Effector memory CD4-positive, alpha-beta T cell (primary cell): ENCODE data around the gene ROR2.
"Not testable (repeated sequence)": the region's sequence is repeated elsewhere in the genome, so short reads cannot be mapped to it uniquely, and the experiment has no call there.

Experiments used
- DNase-seq, 3 donors: peaks; one replicate each; pipeline ENCODE4 v3.0.0-alpha.2; 2020
- H3K27ac ChIP-seq: 2 replicates; pipeline ENCODE4 v1.7.0; 2013; ENCODE audit warnings: mild to moderate bottlenecking, low read length, moderate library complexity; ENCODE audit not compliant: insufficient read depth, poor library complexity, severe bottlenecking
- H3K27me3 ChIP-seq: replicated peaks from 2 replicates; pipeline ENCODE4 v1.7.0; 2013; ENCODE audit warnings: mild to moderate bottlenecking, low read length; ENCODE audit not compliant: insufficient read depth, control insufficient read depth, poor library complexity, severe bottlenecking
- H3K36me3 ChIP-seq: 2 replicates; pipeline ENCODE4 v1.7.0; 2013; ENCODE audit warnings: mild to moderate bottlenecking, low read length, moderate library complexity; ENCODE audit not compliant: control insufficient read depth, insufficient read depth
- H3K4me1 ChIP-seq: 2 replicates; pipeline ENCODE4 v1.7.0; 2013; ENCODE audit warnings: low read length, mild to moderate bottlenecking; ENCODE audit not compliant: control insufficient read depth, insufficient read depth, poor library complexity, severe bottlenecking
- H3K4me3 ChIP-seq: 2 replicates; pipeline ENCODE4 v1.7.0; 2013; ENCODE audit warnings: low read length, low read depth, mild to moderate bottlenecking; ENCODE audit not compliant: insufficient read depth, poor library complexity, severe bottlenecking
- H3K9me3 ChIP-seq: 2 replicates; pipeline ENCODE4 v1.7.0; 2013; ENCODE audit warnings: mild to moderate bottlenecking, low read length, moderate library complexity; ENCODE audit not compliant: control insufficient read depth

ROR2 gene

DNA sequence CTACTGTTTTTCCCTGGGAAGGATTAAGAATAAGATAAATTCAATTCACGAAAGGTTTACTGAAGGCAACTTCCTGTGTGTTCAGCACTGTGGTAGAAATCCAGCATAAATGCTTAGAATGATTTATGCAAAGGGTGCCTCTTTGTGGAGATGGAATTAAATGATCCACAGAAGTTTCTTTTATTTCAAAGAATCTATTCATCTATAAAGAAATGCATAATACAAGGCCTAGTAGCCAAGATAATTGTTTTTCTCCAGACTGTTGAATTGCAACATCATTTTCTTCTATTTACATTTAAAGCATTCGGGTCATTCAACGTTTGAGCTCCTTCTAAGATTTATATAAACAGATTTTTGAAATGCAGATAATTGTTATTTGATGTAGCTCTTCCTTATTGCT, 387.6 kb downstream of the ROR2 start:
- Histone ChIP-seq H3K9me3 (no peaks in the 10 kb centered on the region), H3K4me3 (no peak overlapping the region), H3K4me1 (no peaks in the 10 kb centered on the region), H3K36me3 (no peaks in the 10 kb centered on the region), H3K27me3 (peaks cover 4% of the 10 kb centered on the region), H3K27ac (no peak overlapping the region)
- no peak for DNase-seq

DNA sequence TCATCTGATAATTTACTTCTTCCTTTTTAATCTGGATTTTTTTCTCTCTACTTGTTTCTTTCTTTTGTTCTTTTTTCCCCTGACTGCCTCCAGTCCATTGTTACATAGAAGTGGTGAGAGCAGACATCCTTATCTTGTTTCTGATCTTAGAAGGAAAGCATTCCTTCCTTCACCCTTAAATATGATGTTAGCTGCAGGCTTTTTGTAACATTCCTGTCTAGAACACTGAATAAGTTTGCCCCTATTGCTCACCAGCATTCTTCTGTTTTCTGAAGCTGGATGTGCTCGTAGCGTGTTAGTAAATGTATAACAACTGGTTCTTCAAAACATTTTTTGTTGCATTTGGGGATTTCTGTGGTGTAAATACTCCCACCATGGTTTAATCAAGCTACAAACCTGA, 389.7 kb downstream of the ROR2 start:
- no peak for DNase-seq
- H3K27ac ChIP-seq, result no peak overlapping the region

DNA sequence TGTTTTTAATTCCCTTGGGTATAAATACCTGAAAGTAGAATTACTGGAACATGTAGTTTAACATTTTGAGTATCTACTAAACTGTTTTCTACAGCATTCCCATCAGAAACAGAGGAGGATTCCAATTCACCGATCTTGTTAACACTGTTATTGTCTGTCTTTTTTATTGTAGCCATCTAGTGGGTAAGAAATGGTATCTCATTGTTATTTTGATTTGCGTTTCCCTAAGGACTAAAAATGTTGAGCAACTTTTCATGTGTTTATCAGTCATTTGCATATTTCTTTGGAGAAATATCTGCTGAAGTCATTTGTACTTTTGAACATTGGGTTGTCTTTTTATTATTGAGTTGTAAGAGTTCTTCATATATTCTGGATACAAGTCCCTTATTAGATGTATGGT, 391.1 kb downstream of the ROR2 start:
- Histone ChIP-seq H3K4me1 (no peaks in the 10 kb centered on the region), H3K27me3 (peaks cover 4% of the 10 kb centered on the region), H3K9me3 (no peaks in the 10 kb centered on the region), H3K27ac (no peak overlapping the region), H3K4me3 (no peak overlapping the region), H3K36me3 (no peaks in the 10 kb centered on the region)
- DNase-seq, result no peak

More for the DNA sequence above, 389.7 kb downstream of the ROR2 start:
- Histone ChIP-seq H3K4me3 (no peak overlapping the region), H3K9me3 (no peaks in the 10 kb centered on the region), H3K36me3 (no peaks in the 10 kb centered on the region), H3K27me3 (peaks cover 4% of the 10 kb centered on the region), H3K4me1 (no peaks in the 10 kb centered on the region)

DNA sequence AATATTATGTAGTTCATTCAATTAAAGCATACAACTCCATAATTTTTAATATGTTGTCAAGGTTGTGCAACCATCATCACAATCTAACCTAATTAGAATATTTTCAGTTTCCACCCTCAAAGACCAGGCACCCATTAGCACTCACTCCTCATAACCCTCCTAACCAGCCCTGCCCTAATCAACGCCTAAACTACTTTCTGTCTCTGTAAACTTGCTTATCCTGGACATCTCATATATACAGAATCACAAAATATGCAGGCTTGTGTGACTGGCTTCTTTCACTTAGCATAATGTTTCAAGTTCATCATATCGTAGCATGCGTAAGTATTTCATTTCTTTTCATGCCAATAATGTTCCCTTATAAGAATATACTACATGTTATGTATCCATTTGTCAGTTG, 391.6 kb downstream of the ROR2 start:
- Histone ChIP-seq H3K4me3 (no peak overlapping the region), H3K9me3 (no peaks in the 10 kb centered on the region), H3K27ac (no peak overlapping the region), H3K4me1 (no peaks in the 10 kb centered on the region), H3K27me3 (peaks cover 4% of the 10 kb centered on the region), H3K36me3 (no peaks in the 10 kb centered on the region)
- no peak for DNase-seq

DNA sequence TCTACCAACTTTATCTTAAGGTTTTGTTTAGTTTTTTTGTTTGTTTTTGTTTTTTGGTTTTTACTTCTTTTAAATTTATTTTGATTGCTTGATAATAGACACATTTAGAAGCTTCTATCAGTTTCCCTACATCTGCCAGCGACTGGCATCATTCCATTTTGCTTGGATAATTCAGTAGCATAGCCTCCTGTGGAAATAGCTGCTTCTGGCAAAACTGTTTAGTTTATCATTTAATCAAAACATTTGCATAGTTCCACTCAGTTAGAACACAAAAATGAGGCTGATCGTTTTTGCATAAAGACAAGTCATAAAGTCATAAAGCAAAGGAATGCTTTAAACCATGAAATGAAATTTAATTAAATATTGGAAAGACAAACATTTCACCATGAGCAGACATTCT, 392.7 kb downstream of the ROR2 start:
- no peaks in the 10 kb centered on the region for H3K9me3 ChIP-seq

DNA sequence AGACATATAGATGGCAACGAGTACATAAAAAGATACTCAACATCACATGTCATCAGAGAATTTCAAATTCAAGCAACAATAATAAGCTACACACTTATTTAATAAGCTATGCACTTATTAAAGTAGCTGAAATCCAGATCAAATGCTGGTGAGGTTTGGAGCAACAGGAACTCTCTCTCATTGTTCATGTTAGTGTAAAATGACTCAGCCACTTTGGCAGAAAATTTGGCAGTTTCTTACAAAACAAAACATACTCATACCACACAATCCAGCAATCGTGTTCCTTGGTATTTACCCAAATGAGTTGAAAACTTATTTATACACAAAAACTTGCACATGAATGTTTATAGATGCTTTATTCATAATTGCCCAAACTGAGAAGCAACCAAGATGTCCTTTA, 394.9 kb downstream of the ROR2 start:
- H3K4me1 ChIP-seq, result no peaks in the 10 kb centered on the region
- no peak for DNase-seq
- H3K27ac ChIP-seq, result no peak overlapping the region
- H3K4me3 ChIP-seq, result no peak overlapping the region
- no peaks in the 10 kb centered on the region for H3K36me3 ChIP-seq
- no peaks in the 10 kb centered on the region for H3K9me3 ChIP-seq
- H3K27me3 ChIP-seq, result no peaks in the 10 kb centered on the region

More for the DNA sequence above, 392.7 kb downstream of the ROR2 start:
- Histone ChIP-seq H3K27me3 (peaks cover 4% of the 10 kb centered on the region), H3K4me1 (no peaks in the 10 kb centered on the region), H3K27ac (no peak overlapping the region), H3K4me3 (no peak overlapping the region), H3K36me3 (no peaks in the 10 kb centered on the region)
- DNase-seq, result no peak

DNA sequence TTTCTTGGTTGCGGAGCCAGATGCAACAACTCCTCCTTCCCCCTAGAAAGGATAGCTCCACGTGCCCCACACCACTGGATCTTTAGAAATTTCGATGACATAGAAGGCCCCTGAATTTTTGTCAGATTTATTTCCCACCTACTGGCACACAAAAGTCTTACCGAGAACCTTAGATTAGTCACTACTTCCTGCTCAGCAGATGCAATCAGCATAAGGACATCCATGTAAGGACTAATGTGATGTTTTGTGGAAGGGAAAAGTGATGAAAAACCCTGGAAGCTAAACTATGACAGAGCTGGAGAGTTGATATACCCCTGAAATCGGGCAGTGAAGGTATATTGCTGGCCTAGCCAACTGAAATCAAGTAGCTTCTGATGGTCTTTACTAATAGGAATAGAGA, 400.9 kb downstream of the ROR2 start:
- H3K4me3 ChIP-seq, result no peak overlapping the region
- no peaks in the 10 kb centered on the region for H3K27me3 ChIP-seq
- no peak for DNase-seq
- H3K36me3 ChIP-seq, result no peaks in the 10 kb centered on the region
- no peaks in the 10 kb centered on the region for H3K9me3 ChIP-seq
- no peak overlapping the region for H3K27ac ChIP-seq
- H3K4me1 ChIP-seq, result no peaks in the 10 kb centered on the region

DNA sequence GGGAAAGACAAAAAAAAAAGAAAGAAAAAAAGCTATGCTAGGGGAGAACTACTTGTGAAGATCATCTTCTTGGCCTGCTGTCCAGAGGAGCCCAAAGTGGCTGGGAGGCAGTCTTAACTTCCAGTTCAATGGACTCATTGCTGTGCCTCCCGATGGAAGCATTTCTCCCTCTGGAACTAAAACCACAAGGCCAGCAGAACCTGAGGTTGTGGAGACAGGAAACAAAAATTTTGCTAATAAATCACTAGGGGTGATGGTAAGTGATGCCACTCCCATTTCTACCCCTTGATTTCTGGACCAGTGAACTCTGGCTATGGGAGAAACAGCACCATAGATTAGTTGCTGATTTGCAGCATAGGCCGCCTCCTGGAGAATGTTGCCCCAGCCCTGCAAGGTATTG, 402.9 kb downstream of the ROR2 start:
- no peaks in the 10 kb centered on the region for H3K4me1 ChIP-seq
- DNase-seq, result no peak
- no peak overlapping the region for H3K27ac ChIP-seq
- no peak overlapping the region for H3K4me3 ChIP-seq
- no peaks in the 10 kb centered on the region for H3K9me3 ChIP-seq
- H3K36me3 ChIP-seq, result no peaks in the 10 kb centered on the region
- no peaks in the 10 kb centered on the region for H3K27me3 ChIP-seq

DNA sequence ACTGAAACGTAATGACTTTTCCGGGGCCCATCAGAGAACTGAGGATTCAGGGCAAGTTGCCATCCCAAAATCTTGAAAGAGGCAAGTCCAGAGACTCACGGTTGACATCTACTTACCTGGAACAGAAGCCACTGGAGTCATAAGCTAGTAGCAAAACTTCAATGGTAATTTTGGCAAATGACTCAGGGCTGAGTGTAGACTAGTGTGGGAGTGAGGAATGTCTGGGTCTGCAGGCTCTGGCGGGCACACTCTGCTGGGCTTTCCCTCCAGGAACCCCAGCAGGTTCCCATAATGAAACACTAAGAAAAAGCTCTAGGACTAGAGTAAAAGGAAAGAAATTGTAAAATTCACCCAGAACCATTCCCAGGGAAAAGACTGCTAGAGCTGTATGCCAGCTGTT, 403.5 kb downstream of the ROR2 start:
- Histone ChIP-seq H3K9me3 (no peaks in the 10 kb centered on the region), H3K36me3 (no peaks in the 10 kb centered on the region), H3K4me1 (no peaks in the 10 kb centered on the region), H3K27me3 (no peaks in the 10 kb centered on the region), H3K4me3 (no peak overlapping the region), H3K27ac (no peak overlapping the region)
- DNase-seq, result no peak

DNA sequence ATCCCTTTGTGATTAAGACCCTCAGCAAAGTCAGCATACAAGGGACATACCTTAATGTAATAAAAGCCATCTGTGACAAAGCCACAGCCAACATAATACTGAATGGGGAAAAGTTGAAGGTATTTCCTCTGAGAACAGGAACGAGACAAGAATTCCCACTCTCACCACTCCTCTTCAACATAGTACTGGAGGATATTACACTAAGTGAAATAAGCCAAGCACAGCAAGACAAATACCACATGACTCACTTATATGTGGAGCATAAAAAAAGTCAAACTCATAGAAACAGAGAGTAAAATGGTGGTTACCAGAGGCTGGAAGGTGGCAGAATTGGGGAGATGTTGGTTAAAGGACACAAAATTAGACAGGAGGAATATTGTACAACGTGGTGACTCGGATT, 408.3 kb downstream of the ROR2 start:
- no peak overlapping the region for H3K27ac ChIP-seq

DNA sequence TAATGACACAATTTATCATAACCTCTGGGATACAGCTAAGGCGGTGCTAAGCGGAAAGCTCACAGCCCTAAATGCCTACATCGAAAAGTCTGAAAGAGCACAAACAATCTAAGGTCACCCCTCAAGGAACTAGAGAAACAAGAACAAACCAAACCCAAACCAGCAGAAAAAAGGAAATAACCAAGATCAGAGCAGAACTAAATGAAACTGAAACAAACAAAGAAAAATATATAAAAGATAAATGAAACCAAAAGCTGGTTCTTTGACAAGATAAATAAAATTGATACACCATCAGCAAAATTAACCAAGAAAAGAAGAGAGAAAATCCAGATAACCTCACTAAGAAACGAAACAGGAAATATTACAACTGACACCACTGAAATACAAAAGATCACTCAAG, 409.5 kb downstream of the ROR2 start:
- H3K36me3 ChIP-seq, H3K4me1 ChIP-seq, H3K9me3 ChIP-seq, H3K27me3 ChIP-seq, H3K4me3 ChIP-seq, DNase-seq, H3K27ac ChIP-seq: not testable (repeated sequence)

More for the DNA sequence above, 408.3 kb downstream of the ROR2 start:
- DNase-seq, result no peak
- no peaks in the 10 kb centered on the region for H3K36me3 ChIP-seq
- H3K9me3 ChIP-seq, result no peaks in the 10 kb centered on the region
- H3K4me1 ChIP-seq, result no peaks in the 10 kb centered on the region
- H3K27me3 ChIP-seq, result no peaks in the 10 kb centered on the region
- H3K4me3 ChIP-seq, result no peak overlapping the region
